DMS79 (cell line): Measurements from ENCODE around the gene FSTL4.
"Not testable (repeated sequence)": the region's sequence is repeated elsewhere in the genome, so short reads cannot be mapped to it uniquely, and the experiment has no call there.

ENCODE experiments used
- DNase-seq: peaks from one replicate; lab custom pipeline; 2025; lab: John Stamatoyannopoulos, UW

Gene FSTL4

GRCh38 chr5:133170756-133171387 lies 441.5 kb downstream of the FSTL4 start:
- not testable (repeated sequence) for DNase-seq

GRCh38 chr5:133164759-133165158 lies 447.6 kb downstream of the FSTL4 start:
- DNase-seq = no peak

GRCh38 chr5:133163839-133164238 lies 448.5 kb downstream of the FSTL4 start:
- no peak for DNase-seq

GRCh38 chr5:133159543-133159942 lies 452.8 kb downstream of the FSTL4 start:
- DNase-seq = no peak

- DNase-seq = no peak
These were observed 456.9 kb downstream of the FSTL4 start for GRCh38 chr5:133155326-133155969.

- DNase-seq = no peak
These were observed 457.9 kb downstream of the FSTL4 start for GRCh38 chr5:133154274-133155075.

- no peak for DNase-seq
These were observed 461.3 kb downstream of the FSTL4 start for GRCh38 chr5:133150909-133151544.

- DNase-seq = no peak
These were observed 463.0 kb downstream of the FSTL4 start for GRCh38 chr5:133149345-133149744.

- DNase-seq = no peak
These were observed 464.4 kb downstream of the FSTL4 start for GRCh38 chr5:133147815-133148567.

- no peak for DNase-seq
These were observed 464.9 kb downstream of the FSTL4 start for GRCh38 chr5:133147411-133147810.
